Omental fat pad (tissue), 4 donors: ENCODE data around the gene C11orf68. TPM values are rescaled to one million over a fixed set of nuclear protein-coding genes. Genes with fewer than 3 reads are reported as not detected.

Source experiments
- ATAC-seq: fragments of 150-250 bp; one replicate; pipeline ENCODE4 v1.9.1; 2016; ENCODE audit warnings: mild to moderate bottlenecking, moderate library complexity; ENCODE audit not compliant: low FRiP score
- DNase-seq: peaks from one replicate; pipeline ENCODE4 v3.0.0-alpha.2; 2019; ENCODE audit warnings: low spot score
- total RNA-seq, 4 donors: library from RNA; depleted of rRNA; stranded (reverse); fragments of >200 nt; gene quantifications; one replicate each; pipeline ENCODE4 v1.1.0, GENCODE V29; 2016
- TF ChIP-seq, protein P1 (sequence below), 3 donors: fragments of 450-650 bp; IDR thresholded peaks; one replicate each; pipeline ENCODE4 v1.5.1; 2016 to 2017; ENCODE audit warnings: antibody characterized with exemption in 3 of 3, mild to moderate bottlenecking in 3 of 3, moderate library complexity in 2 of 3

The C11orf68 gene
- total RNA-seq, 4 donors from 2014 or later = 14.0 to 18.8 (median 17.5) TPM

DNA sequence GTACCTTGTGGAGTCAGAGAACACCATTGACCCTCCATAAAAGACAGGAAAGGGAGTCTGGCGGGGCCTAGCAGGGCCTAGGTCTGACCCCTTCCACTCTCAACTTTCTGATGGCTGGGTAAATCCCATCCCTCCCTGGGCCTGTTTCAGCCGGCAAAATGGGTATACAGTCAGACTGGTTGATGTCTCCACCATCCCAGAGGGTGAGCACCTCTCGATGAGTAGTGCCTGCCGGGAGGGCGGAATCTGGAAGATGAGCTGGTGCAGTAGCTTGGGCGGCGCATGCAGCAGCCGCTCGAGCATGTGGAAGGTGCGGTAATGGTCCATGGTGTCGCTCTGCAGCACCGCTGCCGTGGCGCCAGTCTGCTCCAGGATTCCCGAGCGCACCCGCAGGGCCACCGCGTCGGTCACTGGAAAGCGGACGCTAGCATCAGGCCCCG is 31.1 kb downstream of the C11orf68 start:
- DNase-seq (no peak), ATAC-seq (peak; percentile 0)
- TF ChIP-seq, protein P1, sequence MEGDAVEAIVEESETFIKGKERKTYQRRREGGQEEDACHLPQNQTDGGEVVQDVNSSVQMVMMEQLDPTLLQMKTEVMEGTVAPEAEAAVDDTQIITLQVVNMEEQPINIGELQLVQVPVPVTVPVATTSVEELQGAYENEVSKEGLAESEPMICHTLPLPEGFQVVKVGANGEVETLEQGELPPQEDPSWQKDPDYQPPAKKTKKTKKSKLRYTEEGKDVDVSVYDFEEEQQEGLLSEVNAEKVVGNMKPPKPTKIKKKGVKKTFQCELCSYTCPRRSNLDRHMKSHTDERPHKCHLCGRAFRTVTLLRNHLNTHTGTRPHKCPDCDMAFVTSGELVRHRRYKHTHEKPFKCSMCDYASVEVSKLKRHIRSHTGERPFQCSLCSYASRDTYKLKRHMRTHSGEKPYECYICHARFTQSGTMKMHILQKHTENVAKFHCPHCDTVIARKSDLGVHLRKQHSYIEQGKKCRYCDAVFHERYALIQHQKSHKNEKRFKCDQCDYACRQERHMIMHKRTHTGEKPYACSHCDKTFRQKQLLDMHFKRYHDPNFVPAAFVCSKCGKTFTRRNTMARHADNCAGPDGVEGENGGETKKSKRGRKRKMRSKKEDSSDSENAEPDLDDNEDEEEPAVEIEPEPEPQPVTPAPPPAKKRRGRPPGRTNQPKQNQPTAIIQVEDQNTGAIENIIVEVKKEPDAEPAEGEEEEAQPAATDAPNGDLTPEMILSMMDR (IDR thresholded peaks at IDR 0.05) = no peak

GRCh38 chr11:65886826-65887722 is 31.8 kb downstream of the C11orf68 start:
- TF ChIP-seq, protein P1 (IDR thresholded peaks at IDR 0.05) = no peak
- DNase-seq (no peak), ATAC-seq (no peak)

- no peak for DNase-seq
- ATAC-seq = no peak
These were observed 32.9 kb downstream of the C11orf68 start for GRCh38 chr11:65885808-65886536.

GRCh38 chr11:65885231-65885630 is 33.6 kb downstream of the C11orf68 start:
- ATAC-seq = no peak
- TF ChIP-seq, protein P1 (IDR thresholded peaks at IDR 0.05) = no peak
- no peak for DNase-seq

More at GRCh38 chr11:65885808-65886536, 32.9 kb downstream of the C11orf68 start:
- TF ChIP-seq, protein P1 (IDR thresholded peaks at IDR 0.05) = no peak

DNA sequence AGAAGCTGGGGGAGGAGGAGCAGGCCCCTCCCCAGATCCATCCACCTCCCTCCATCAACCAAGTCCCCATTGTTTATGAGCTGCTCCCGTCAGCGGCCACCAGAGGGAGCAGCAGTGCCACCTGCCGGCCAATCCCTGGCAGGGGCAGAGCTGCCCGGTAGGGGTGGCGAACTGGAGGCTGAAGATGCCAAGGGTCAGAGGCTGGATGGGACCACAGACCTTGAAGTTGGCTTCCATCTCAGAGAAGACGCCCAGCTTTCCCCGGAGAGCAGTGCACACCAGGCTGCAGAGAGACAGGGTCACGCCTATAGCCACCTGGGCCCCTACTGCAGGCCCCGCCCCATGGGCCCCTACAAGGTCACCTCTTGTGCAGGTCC is 34.2 kb downstream of the C11orf68 start:
- ATAC-seq = no peak
- DNase-seq = no peak
- TF ChIP-seq, protein P1 (IDR thresholded peaks at IDR 0.05) = peak in 2 of 3 donors; percentile 89 to 98

- ATAC-seq (no peak), DNase-seq (no peak)
- TF ChIP-seq, protein P1 (IDR thresholded peaks at IDR 0.05) = no peak
These were observed 34.8 kb downstream of the C11orf68 start for GRCh38 chr11:65883786-65884715.
